H1 (cell line): ENCODE data around the gene MATN1. TPM values are rescaled to one million over a fixed set of nuclear protein-coding genes. Genes with fewer than 3 reads are reported as not detected.

Experiments used
- CBX8 ChIP-seq: fragments of 300-800, 300-1000 bp; sonication (generic); IDR thresholded peaks from 2 replicates; pipeline ENCODE4 v1.7.1; 2016; ENCODE audit warnings: low read depth, low read length, borderline replicate concordance
- CHD2 ChIP-seq: IDR thresholded peaks from 2 replicates; pipeline ENCODE4 v1.6.1; 2012; ENCODE audit warnings: low read length, improper control_type of control experiment
- JUND ChIP-seq: IDR thresholded peaks from 2 replicates; pipeline ENCODE4 v1.6.1; 2011; ENCODE audit warnings: mild to moderate bottlenecking, improper control_type of control experiment, low read length
- MAFK ChIP-seq: IDR thresholded peaks from 2 replicates; pipeline ENCODE4 v1.6.1; 2012; ENCODE audit warnings: low read depth, mild to moderate bottlenecking, improper control_type of control experiment, low read length
- MAX ChIP-seq: IDR thresholded peaks from 2 replicates; pipeline ENCODE4 v1.6.1; 2012; ENCODE audit warnings: inconsistent platforms
- POU5F1 ChIP-seq: IDR thresholded peaks from 2 replicates; pipeline ENCODE4 v1.6.1; 2011; ENCODE audit warnings: low read depth, mild to moderate bottlenecking, low read length, moderate library complexity
- SAP30 ChIP-seq: fragments of 300-600 bp; sonication (generic); IDR thresholded peaks from 2 replicates; pipeline ENCODE4 v1.7.1; 2012; ENCODE audit warnings: low read length, moderate library complexity, mild to moderate bottlenecking, inconsistent platforms; ENCODE audit not compliant: insufficient read depth, insufficient replicate concordance
- SIN3A ChIP-seq, 2 experiments: IDR thresholded peaks in 1 of 2; conservative IDR thresholded peaks in 1 of 2; 2 replicates each; pipeline ENCODE4 v1.6.1; 2011 to 2012; ENCODE audit warnings: low read length in 2 of 2, improper control_type of control experiment in 1 of 2, low read depth in 1 of 2, mild to moderate bottlenecking in 1 of 2
- SIX5 ChIP-seq: IDR thresholded peaks from 2 replicates; pipeline ENCODE4 v1.6.1; 2011; ENCODE audit warnings: mild to moderate bottlenecking, low read depth, low read length
- TAF7 ChIP-seq: optimal IDR thresholded peaks from 2 replicates; pipeline ENCODE3; 2011; ENCODE audit warnings: low read depth, mild to moderate bottlenecking, inconsistent platforms, low read length, moderate library complexity, borderline replicate concordance
- polyA plus RNA-seq, 7 experiments: library from polyadenylated mRNA; depleted of rRNA in 3 of 7; stranded (reverse) in 5 of 7; unstranded in 2 of 7; fragments of >200 nt in 5 of 7; fragments of 200-250 nt in 2 of 7; gene quantifications; 1 replicate in 5 of 7; 2 replicates in 1 of 7; 4 replicates in 1 of 7; pipeline versions ENCODE4 v1.2.1 to v1.2.3, GENCODE V29; 2011 to 2013; ENCODE audit warnings: missing spikeins in 2 of 7, mixed read lengths in 2 of 7
- total RNA-seq: library from RNA; stranded (reverse); fragmentation: NEBNext Ultra II Directional; extraction: Animal tissue kit (Norgen Biotek cat#: 25700); gene quantifications from 2 replicates; pipeline ENCODE4 v1.2.1, GENCODE V29; 2021

Gene MATN1
- total and polyA plus RNA-seq, 2 of the 8 experiments (the other 6 are each of a cell fraction or from before 2014, with no cell fraction given) = 0.12 to 0.28 TPM

GRCh38 chr1:30752651-30752908 is 29.2 kb upstream of the MATN1 start (continued):
- TF ChIP-seq JUND = no peak
- no peak for TF ChIP-seq SIN3A (conservative IDR thresholded peaks at IDR 0.05 in 1 of 2, IDR thresholded peaks at IDR 0.05 in 1 of 2; ENCODE audit: low read depth in 1 of 2, low read length in 2 of 2)
- no peak for TF ChIP-seq CHD2
- no peak for TF ChIP-seq TAF7
- TF ChIP-seq MAX = no peak
- TF ChIP-seq SIX5 = no peak
- no peak for TF ChIP-seq SAP30
- no peak for TF ChIP-seq MAFK
- no peak for TF ChIP-seq CBX8
- no peak for TF ChIP-seq POU5F1
